Measurements from ENCODE around the gene MRPL27. TPM values are rescaled to one million over a fixed set of nuclear protein-coding genes. Genes with fewer than 3 reads are reported as not detected.

MRPL27 gene
- total and polyA plus RNA-seq, 2 of the 4 experiments (the other 2 are of a cell fraction) = 176 to 202 TPM

DNA sequence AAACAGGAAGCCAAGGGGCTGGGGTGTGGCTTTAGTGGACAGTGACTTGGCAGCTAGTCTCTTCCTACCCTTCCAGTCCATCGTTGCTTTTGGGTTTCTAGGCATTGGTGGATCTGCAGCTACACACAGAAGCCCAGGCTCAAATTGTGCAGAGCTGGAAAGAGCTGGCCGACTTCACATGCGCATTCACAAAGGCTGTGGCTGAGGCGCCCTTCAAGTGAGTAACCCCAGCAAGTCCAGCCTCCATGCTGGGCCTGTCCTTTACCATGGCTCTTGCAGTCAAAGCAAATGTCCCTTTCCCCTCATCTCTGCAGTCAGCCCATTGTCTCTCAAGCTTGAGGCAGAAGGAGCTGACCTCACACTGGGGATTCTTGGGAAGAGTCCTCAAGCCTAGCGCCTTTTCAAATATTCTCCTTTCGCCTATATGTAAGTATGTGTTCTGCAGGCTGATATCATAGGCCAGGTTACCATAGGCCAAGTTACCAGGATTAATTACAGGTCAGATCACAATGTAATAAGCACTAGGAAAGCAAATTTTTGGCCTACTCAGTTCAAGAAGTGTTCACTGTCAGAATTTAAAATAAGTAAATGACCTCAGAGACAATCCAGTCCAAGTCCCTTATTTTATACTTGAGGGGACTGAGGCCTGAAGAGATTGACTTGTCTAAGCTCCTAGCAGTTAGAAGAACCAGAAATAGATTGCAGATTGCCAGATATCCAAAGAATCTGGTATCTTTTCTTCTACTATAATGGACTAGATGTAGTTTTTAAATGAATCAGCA, 6.6 kb upstream of the MRPL27 start:
- Histone ChIP-seq H4K91ac (ENCODE audit: insufficient read depth, low read depth, low read length) (no peak overlapping the region), H2AFZ (replicated peaks; ENCODE audit: low read length, poor library complexity) (no peak overlapping the region), H3K18ac (ENCODE audit: low read depth, low read length) (no peak overlapping the region), H4K5ac (ENCODE audit: low read depth, low read length) (no peak overlapping the region), H3K4me3 (ENCODE audit: insufficient read depth, low read depth, low read length) (no peak overlapping the region), H3K9ac (ENCODE audit: low read depth, low read length) (no peak overlapping the region), H3K56ac (ENCODE audit: extremely low read depth, insufficient read depth, low read length) (no peak overlapping the region), H2BK5ac (ENCODE audit: low read depth, low read length, poor library complexity, severe bottlenecking) (no peak overlapping the region), H3K14ac (replicated peaks; ENCODE audit: low read depth, low read length) (no peak overlapping the region), H3K23ac (ENCODE audit: low read depth, low read length) (no peak overlapping the region), H4K8ac (ENCODE audit: low read depth in 2 of 2, low read length in 2 of 2) (0 out of 4 replicates have a peak overlapping the region, but pooled peaks of 1 of the 2 experiments have one; percentile 8), H3K9me1 (ENCODE audit: insufficient read depth, low read length) (no peaks in the 10 kb centered on the region), H2AK5ac (ENCODE audit: low read depth, low read length) (no peak overlapping the region), H2BK15ac (ENCODE audit: low read depth, low read length) (no peak overlapping the region), H3K27ac (ENCODE audit: insufficient read depth, low read length) (no peak overlapping the region), H3K4me1 (ENCODE audit: control insufficient read depth, insufficient read depth, low read length) (no peaks in the 10 kb centered on the region), H3K4me2 (ENCODE audit: low read depth, low read length) (no peak overlapping the region), H2AK9ac (replicated peaks; ENCODE audit: low read depth, low read length, poor library complexity) (no peak overlapping the region), H2BK20ac (ENCODE audit: low read depth, low read length) (no peak overlapping the region), H4K20me1 (ENCODE audit: insufficient read depth, low read length) (peaks cover 26% of the 10 kb centered on the region), H2BK120ac (ENCODE audit: low read depth, low read length) (no peak overlapping the region), H3K9me3 (ENCODE audit: control insufficient read depth, insufficient read depth, low read length) (no peaks in the 10 kb centered on the region), H3K36me3 (ENCODE audit: control insufficient read depth, insufficient read depth, low read length) (peaks cover 44% of the 10 kb centered on the region), H3K27me3 (ENCODE audit: control insufficient read depth, insufficient read depth, low read length) (no peaks in the 10 kb centered on the region), H3K79me1 (ENCODE audit: low read depth in 1 of 2, low read length in 2 of 2) (peaks cover 5 to 18% of the 10 kb centered on the region in 2 experiments; a peak in 2 of 4 replicates), H3K4ac (ENCODE audit: low read depth, low read length) (no peak overlapping the region)
- in situ Hi-C loops (cut with MboI; ENCODE audit: low sequenced_read_pairs) = no loop called here
- BruUV-seq (replicated peaks) = no TSS peak
- DNase-seq (no peak), ATAC-seq (ENCODE audit: low read depth) (no peak)
- 96% methylated on average over 3 of the region's 6 CpGs; no CpG with 5 or more reads in 1 of the 2 experiments for WGBS, 2 experiments (ENCODE audit: extremely low coverage in 2 of 2, insufficient read length in 1 of 2)
- CTCF ChIA-PET = no interaction called here
- POLR2A ChIA-PET (ENCODE audit: unreplicated experiment) = no interaction called here
- TF ChIP-seq, protein P1, sequence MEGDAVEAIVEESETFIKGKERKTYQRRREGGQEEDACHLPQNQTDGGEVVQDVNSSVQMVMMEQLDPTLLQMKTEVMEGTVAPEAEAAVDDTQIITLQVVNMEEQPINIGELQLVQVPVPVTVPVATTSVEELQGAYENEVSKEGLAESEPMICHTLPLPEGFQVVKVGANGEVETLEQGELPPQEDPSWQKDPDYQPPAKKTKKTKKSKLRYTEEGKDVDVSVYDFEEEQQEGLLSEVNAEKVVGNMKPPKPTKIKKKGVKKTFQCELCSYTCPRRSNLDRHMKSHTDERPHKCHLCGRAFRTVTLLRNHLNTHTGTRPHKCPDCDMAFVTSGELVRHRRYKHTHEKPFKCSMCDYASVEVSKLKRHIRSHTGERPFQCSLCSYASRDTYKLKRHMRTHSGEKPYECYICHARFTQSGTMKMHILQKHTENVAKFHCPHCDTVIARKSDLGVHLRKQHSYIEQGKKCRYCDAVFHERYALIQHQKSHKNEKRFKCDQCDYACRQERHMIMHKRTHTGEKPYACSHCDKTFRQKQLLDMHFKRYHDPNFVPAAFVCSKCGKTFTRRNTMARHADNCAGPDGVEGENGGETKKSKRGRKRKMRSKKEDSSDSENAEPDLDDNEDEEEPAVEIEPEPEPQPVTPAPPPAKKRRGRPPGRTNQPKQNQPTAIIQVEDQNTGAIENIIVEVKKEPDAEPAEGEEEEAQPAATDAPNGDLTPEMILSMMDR (conservative IDR thresholded peaks at IDR 0.05; ENCODE audit: low read depth, low read length) = no peak
- TF ChIP-seq, protein P2, sequence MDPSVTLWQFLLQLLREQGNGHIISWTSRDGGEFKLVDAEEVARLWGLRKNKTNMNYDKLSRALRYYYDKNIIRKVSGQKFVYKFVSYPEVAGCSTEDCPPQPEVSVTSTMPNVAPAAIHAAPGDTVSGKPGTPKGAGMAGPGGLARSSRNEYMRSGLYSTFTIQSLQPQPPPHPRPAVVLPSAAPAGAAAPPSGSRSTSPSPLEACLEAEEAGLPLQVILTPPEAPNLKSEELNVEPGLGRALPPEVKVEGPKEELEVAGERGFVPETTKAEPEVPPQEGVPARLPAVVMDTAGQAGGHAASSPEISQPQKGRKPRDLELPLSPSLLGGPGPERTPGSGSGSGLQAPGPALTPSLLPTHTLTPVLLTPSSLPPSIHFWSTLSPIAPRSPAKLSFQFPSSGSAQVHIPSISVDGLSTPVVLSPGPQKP (IDR thresholded peaks at IDR 0.05; ENCODE audit: borderline replicate concordance, low read depth, low read length) = no peak
- TF ChIP-seq MAFK (IDR thresholded peaks at IDR 0.05; ENCODE audit: low read depth, low read length) (no peak), FOS (IDR thresholded peaks at IDR 0.05; ENCODE audit: low read depth, low read length) (no peak), RFX5 (IDR thresholded peaks at IDR 0.05; ENCODE audit: low read depth, low read length) (no peak), RAD21 (IDR thresholded peaks at IDR 0.05; ENCODE audit: low read length) (no peak), CHD1 (IDR thresholded peaks at IDR 0.05; ENCODE audit: low read depth, low read length) (no peak), NFE2L2 (IDR thresholded peaks at IDR 0.05; ENCODE audit: low read depth, low read length) (no peak), MAZ (IDR thresholded peaks at IDR 0.05; ENCODE audit: borderline replicate concordance, low read depth, low read length) (no peak), BHLHE40 (IDR thresholded peaks at IDR 0.05; ENCODE audit: low read depth, low read length) (no peak), MXI1 (IDR thresholded peaks at IDR 0.05; ENCODE audit: borderline replicate concordance, low read depth, low read length) (no peak), SMC3 (IDR thresholded peaks at IDR 0.05; ENCODE audit: low read depth, low read length) (no peak)
- intact Hi-C loops (cut with micrococcal nuclease) = no loop called here
- dilution Hi-C loops (cut with HindIII; ENCODE audit: low sequenced_read_pairs, unreplicated experiment) = no loop called here
